HG03066 (cell line): ENCODE results near the gene SAP30.

ENCODE experiments used
- ATAC-seq: cut with Tn5 transposase; IDR thresholded peaks from one replicate; pipeline ENCODE4 v1.9.1; 2021; ENCODE audit warnings: low read depth; ENCODE audit not compliant: unreplicated experiment

Gene SAP30

GRCh38 chr4:173365359-173365996 lies 5.3 kb upstream of the SAP30 start:
- no peak for ATAC-seq

- no peak for ATAC-seq
These were observed 3.5 kb upstream of the SAP30 start for GRCh38 chr4:173367285-173367684.

- ATAC-seq = no peak
These were observed 2.8 kb upstream of the SAP30 start for GRCh38 chr4:173367946-173368345.

DNA sequence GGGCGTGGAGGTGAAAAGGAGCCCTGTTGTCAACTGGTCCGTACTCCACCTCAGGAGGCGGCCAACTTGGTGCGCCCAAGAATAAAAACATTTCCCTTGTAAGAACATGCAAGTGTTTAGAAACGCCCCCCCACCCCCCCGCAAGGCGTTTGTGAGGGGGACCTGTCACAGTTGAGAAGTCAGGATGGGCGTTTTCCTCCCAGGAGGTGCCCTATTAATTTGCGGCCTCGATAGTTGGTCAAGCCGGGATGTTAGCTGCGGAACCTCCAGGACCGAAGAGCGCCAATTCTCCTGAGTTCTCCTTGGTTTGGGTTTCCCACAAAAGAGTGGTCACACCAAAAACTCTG lies 651 bp upstream of the SAP30 start:
- ATAC-seq = peak; percentile 4

DNA sequence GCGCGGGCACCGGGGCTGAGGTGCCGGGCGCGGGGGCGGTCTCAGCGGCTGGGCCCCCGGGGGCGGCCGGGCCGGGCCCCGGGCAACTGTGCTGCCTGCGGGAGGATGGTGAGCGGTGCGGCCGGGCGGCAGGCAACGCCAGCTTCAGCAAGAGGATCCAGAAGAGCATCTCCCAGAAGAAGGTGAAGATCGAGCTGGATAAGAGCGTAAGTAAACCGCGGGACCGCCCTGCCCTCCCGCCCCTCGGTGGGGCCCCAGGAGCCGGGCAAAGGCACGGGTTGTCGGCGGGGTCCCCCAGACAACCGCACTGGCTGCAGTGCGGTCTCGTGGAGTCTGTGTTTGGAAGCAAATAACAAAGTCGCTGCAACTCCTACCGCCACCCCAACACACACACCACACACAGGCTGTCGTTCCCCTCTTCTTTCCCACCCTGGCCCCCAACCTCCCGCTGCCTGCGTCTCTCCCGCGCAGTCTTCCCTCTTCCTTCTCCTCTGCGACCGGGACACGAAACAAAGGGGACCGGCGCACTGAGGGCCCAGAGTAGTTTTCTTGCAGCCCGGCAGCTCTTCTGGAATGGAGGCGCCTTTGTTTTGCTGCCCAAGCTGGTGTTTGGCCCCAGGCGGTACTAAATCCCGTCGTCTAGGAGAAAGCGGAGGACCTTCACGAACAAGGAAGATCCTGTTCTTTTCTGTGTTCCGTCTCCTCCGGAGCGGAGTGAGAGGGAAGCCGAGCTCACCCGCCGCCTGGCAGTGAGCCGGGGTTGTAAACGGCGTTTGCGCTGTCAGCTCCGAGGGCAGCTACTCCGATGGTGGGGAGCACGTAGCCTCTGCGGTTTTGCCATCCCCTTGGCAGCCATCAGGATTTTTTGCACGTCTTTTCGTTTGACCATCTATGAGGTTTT lies 788 bp downstream of the SAP30 start:
- peak; percentile 13 for ATAC-seq

GRCh38 chr4:173374588-173374987 lies 3.8 kb downstream of the SAP30 start:
- no peak for ATAC-seq

GRCh38 chr4:173379929-173380328 lies 9.2 kb downstream of the SAP30 start:
- ATAC-seq = no peak

- no peak for ATAC-seq
These were observed 10.2 kb downstream of the SAP30 start for GRCh38 chr4:173380987-173381386.

DNA sequence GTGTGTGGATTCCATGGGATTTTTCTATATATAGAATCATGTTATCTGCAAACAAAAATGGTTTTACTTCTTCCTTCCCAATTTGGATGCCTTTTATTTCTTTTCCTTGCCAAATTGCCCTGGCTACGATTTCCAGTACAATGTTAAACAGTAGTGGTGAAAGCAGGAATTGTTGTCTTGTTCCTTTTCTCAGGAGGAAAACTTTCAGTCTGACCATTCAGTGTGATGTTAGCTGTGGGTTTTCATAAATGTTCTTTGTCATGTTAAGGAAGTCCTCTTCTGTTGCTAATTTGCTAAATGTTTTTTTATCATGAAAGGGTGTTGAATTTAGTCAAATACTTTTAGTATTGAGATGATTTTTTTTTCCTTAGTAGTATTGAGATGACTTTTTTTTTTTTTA lies 10.9 kb downstream of the SAP30 start:
- ATAC-seq = no peak

DNA sequence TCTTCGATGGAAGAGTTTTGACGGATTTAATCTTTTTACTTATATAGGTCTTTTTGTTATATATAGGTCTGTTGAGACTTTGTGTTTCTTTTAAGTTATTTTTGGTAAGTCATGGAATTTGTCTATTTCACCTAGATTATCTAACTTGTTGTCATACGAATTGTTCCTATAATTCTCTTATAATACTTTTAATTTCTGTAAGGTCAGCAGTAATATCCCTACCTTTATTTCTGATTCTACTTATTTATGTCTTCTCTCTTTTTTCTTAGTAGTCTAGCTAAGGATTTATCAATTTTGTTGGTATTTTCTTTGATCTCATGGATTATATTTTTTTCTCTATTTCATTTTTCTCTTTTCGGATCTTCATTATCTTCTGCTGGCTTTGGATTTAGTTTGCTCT lies 11.6 kb downstream of the SAP30 start:
- ATAC-seq = no peak

DNA sequence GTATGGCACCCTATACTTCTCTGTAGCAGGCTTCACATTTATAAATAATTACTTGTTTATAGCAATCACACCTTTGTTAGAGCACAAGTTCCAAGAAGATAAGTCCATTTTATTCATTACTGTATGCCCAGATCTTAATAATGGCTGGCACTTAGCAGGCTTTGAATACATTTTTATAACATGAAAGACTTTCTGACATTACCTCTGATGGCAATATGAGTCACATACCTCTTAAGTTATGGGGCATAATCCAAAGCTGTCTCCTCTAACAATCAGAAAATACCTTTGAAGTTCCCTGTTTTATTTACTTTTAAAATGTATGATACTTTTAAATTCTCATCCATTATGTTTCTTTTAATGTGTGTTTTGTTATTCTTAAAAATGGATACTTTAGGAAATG lies 16.0 kb downstream of the SAP30 start:
- no peak for ATAC-seq

DNA sequence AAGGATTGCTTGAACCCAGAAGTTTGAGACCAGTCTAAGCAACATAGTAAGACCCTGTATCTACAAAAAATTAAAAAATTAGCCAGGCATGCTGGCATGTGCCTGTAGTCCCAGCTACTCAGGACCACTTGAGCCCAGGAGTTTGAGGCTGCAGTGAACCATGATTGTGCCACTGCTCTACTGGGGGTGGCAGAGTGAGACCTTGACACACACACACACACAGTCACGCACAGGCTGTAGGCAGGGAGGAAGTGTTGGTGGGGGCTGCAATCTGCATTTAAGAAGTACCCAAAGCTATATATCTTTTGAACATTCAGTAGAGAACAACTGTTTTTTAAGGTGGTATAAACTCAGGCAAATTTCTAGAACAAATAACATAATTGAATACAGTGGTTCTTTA lies 20.9 kb downstream of the SAP30 start:
- no peak for ATAC-seq

GRCh38 chr4:173397604-173398003 lies 26.9 kb downstream of the SAP30 start:
- ATAC-seq = no peak

DNA sequence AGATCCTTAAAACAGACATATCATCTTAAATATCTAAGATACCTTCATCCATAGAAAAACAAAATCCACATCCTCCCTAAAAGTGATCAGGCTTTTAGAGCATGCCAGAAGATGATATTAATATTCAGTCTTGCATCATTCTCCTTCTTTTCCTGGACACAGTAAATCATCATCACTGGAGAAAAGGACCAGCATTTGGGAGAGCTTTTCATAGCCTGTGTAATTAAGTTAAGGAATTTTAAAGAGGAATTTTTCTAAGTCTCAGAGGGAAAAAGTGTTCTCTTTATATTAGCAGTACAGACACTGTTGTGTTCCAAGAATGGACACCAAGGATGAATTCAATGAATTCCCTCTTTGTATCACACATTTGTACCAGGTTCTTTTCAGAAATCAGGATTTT lies 27.5 kb downstream of the SAP30 start:
- ATAC-seq = no peak

DNA sequence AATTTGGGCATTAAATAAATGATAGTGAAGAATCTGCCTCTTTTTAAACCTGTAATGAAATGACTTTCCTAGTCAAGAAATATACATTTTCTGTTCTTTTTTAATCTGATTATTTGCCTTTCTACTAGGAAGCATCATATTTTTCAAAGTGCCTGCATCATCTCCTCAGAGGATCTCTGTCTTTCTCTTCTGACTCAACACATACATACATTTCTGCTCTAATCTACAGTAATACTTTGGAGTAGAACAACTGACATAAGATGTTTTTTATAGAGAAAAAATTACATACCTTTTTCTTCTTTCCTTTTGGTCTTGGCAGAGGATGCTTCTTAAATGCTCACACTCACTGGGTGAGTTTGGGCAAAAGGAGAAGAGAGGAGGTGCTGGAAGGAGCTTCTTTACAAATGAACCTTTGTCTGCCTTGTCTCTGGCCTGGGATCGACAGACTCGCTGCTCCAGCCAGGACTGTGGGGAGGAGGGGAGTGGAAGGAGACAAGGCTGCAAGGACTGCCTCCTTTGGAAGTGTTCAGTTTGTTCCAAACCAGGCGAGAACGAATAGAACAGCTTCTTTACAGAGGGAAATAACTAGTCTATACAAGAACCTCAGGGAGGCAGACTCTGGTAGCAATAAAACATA lies 28.1 kb downstream of the SAP30 start, which contains the start of gene SCRG1:
TSS of gene SCRG1 (minus strand) at position 338 of the 637 bp plus-strand sequence. CDS start 7,702 bp downstream, outside the sequence.
- ATAC-seq = no peak

- no peak for ATAC-seq
These were observed 30.3 kb downstream of the SAP30 start for GRCh38 chr4:173401063-173401462.

- ATAC-seq = no peak
These were observed 32.3 kb downstream of the SAP30 start for GRCh38 chr4:173403051-173403450.

GRCh38 chr4:173404296-173404865 lies 33.6 kb downstream of the SAP30 start:
- no peak for ATAC-seq

GRCh38 chr4:173405840-173406606 lies 35.3 kb downstream of the SAP30 start:
- ATAC-seq = no peak

DNA sequence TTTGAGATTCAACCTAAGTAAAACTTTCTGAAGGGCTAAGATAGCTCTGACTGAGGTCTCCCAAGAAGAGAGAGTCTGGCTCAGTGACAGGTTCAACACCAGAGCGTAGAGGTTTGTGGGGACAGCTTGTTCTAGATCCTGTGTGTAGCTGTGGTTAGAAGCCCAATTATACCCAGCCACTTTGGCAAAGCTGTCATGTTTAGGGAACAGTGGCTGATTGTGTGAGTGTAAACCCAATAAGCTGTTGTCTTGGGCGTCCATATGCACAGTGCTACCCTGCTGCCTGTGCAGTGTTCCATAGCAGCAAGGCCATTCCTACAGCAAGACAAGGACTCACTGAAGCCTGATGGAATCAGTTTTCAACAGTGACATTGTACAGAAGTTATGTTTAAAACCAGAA lies 39.3 kb downstream of the SAP30 start:
- no peak for ATAC-seq
